ENCODE data around the gene BCO1.

DNA sequence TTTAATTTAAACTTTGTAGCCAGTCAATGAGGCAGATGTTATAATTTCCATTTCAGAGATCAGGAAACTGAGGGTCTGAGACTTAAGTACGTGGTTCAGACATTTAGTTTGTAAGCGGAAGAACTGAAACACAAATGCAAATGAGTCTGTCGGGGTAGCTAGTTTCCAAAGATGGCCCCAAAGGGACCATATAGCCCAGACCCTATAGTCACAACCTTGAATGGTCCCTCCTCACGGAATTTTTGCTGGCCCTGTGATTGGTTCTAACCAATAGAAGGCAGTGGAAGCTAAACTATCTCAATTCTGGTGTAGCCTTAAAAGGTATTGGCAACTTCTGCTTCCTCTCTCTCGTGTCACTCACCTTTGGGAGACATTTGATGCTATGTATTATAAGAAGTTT lies 7.5 kb upstream of the BCO1 start:
- TF ChIP-seq, protein P1, sequence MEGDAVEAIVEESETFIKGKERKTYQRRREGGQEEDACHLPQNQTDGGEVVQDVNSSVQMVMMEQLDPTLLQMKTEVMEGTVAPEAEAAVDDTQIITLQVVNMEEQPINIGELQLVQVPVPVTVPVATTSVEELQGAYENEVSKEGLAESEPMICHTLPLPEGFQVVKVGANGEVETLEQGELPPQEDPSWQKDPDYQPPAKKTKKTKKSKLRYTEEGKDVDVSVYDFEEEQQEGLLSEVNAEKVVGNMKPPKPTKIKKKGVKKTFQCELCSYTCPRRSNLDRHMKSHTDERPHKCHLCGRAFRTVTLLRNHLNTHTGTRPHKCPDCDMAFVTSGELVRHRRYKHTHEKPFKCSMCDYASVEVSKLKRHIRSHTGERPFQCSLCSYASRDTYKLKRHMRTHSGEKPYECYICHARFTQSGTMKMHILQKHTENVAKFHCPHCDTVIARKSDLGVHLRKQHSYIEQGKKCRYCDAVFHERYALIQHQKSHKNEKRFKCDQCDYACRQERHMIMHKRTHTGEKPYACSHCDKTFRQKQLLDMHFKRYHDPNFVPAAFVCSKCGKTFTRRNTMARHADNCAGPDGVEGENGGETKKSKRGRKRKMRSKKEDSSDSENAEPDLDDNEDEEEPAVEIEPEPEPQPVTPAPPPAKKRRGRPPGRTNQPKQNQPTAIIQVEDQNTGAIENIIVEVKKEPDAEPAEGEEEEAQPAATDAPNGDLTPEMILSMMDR (IDR thresholded peaks at IDR 0.05 in 4 of 5, conservative IDR thresholded peaks at IDR 0.05 in 1 of 5), result no peak
- no peak for TF ChIP-seq POLR2A (IDR thresholded peaks at IDR 0.05)

All from gastrocnemius medialis (tissue), 4 donors.